Epithelial cell of proximal tubule (primary cell): ENCODE measurements around the gene VPS26A. TPM values are rescaled to one million over a fixed set of nuclear protein-coding genes. Genes with fewer than 3 reads are reported as not detected.

ENCODE experiments used
- DNase-seq: peaks from one replicate; pipeline ENCODE4 v3.0.0-alpha.2; 2011; ENCODE audit warnings: low read depth
- H3K4me3 ChIP-seq: 2 replicates; pipeline ENCODE4 v1.5.1; 2011; ENCODE audit warnings: low read depth, mild to moderate bottlenecking, low read length
- total RNA-seq: library from RNA; depleted of rRNA; stranded (reverse); fragments of >200 nt; gene quantifications from 2 replicates; pipeline ENCODE4 v1.2.3, GENCODE V29; 2015
- TF ChIP-seq, protein P1 (sequence below): conservative IDR thresholded peaks from 2 replicates; pipeline ENCODE4 v1.5.1; 2012; ENCODE audit warnings: low read depth, mild to moderate bottlenecking, low read length

VPS26A gene
- total RNA-seq, 1 donor from 2014 or later, result 23.6 TPM

DNA sequence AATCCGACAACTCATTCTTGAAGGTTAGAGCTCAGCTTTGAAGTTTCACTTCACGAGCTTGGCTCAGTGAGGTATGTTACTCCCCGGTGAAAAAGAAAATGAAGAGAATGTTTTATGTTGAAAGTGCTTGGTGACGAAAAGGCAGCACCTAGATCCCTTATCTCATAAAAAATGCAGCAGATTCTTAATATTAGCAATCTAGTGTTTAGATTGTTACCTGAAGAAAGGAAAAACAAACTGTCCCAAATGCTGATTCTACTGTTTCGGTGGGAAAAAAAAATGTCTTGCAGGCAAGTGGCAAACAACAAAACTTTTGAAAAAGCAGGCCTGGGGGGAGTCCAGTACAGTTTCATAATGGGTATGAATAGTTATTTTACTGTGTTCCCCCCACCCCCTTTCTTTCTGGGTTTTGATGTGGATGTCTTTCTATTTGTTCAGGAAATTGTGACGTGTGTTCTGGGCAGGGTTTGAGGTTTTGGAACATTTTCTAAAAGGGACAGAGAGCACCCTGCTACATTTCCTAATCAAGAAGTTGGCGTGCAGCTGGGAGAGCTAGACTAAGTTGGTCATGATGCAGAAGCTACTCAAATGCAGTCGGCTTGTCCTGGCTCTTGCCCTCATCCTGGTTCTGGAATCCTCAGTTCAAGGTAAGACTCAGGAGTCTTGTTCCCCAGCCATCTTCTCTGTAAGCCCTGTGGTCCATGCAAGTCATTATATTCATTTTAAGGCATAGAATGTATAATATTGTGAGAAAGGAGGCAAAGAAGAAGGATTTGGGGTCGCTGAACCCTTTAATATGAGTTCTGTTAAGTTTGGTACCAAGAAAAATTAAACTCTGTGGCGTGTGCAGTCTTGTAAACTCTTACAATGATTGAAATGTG, 36.1 kb upstream of the VPS26A start, which contains the start of gene SRGN:
Gene SRGN, plus strand, starts transcription at position 514 of the 881 bp plus-strand sequence. Its CDS starts 55 bp downstream, at position 569.
- TF ChIP-seq, protein P1, sequence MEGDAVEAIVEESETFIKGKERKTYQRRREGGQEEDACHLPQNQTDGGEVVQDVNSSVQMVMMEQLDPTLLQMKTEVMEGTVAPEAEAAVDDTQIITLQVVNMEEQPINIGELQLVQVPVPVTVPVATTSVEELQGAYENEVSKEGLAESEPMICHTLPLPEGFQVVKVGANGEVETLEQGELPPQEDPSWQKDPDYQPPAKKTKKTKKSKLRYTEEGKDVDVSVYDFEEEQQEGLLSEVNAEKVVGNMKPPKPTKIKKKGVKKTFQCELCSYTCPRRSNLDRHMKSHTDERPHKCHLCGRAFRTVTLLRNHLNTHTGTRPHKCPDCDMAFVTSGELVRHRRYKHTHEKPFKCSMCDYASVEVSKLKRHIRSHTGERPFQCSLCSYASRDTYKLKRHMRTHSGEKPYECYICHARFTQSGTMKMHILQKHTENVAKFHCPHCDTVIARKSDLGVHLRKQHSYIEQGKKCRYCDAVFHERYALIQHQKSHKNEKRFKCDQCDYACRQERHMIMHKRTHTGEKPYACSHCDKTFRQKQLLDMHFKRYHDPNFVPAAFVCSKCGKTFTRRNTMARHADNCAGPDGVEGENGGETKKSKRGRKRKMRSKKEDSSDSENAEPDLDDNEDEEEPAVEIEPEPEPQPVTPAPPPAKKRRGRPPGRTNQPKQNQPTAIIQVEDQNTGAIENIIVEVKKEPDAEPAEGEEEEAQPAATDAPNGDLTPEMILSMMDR, result no peak
- H3K4me3 ChIP-seq, result peak within 1 kb of the TSS; percentile 2
- DNase-seq, result no peak

DNA sequence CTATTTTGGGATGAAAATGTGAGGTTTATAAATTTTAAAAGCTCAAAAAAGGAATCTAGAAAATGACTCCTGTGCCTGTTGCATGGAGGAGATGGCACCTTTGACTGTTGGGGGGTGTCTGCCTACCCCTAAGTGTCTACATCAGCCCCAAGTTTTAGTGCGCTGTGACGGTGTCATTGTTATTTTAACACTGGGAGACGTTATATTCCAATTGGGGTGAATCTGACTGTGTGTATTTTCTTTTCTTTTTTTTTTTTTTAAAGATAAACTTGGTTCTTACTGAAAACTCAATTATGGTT, 35.6 kb upstream of the VPS26A start:
- no peak overlapping the region for H3K4me3 ChIP-seq
- DNase-seq, result no peak
- TF ChIP-seq, protein P1, result no peak

DNA sequence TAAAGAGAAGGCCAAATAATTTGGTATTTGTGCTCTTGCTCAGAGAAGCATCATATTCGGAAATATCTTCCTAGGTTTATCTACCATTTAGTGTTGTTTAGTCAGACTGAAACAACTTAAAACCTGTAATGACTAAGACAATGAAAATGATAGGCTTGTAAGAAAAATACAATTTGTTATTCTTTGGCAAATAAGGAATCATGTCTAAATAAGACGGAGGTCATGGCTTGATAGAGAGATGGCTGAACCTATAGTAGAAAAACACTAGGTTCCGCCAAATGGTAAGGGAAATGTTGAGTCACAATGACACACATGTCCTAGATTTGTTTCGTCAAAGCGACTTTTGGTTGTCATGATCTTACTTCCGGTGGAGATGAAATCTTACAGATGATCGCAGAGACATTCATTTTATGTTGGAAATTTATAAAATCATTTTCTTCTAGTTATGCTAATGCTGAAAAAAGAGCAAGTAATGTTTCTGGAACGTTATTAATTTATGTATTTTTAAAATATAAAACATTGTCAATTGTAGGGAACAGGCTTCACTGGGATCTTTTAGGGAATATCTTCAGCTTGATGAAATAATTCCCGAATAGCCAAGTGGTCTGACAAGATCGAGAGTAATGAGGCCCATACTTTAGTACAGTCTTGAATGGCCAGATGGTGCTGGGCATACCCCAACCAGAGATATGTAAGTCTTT, 35.0 kb upstream of the VPS26A start:
- H3K4me3 ChIP-seq, result no peak overlapping the region
- TF ChIP-seq, protein P1, result no peak
- no peak for DNase-seq

DNA sequence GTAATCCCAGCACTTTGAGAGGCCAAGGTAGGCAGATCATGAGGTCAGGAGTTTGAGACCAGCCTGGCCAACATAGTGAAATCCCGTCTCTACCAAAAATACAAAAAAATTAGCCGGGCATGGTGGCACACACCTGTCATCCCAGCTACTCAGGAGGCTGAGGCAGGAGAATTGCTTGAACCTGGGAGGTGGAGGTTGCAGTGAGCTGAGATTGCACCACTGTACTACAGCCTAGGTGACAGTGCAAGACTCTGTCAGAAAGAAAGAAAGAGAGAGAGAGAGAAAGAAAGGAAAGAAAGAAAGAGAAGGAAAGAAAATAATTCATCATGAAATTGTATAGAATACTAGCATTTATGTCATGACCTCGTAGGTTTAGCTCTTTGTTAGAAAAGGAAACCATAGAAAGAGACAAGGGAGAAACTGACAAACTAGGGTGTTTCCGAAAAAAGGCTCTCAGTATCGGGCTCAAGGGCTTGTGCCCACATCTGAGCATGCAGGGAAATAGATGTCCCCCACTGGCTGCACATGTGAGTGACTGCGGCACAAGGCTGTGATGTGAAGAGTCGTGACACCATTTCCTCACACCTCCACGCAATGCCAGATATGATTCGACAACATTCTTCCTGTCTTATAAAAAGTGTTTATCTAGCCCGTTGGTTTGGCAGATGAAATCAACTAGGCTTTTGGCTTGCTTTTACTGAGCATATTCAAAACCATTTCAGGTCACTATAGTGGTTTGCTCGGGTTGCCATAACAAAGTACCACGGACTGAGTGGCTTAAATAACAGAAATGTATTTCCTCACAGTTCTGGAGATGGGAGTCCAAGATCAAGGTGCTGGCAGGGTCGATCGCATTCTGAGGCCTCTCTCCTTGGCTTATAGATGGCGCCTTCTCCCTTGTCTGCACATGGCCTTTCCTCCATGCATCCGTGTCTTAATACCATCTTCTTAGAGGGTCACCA, 34.1 kb upstream of the VPS26A start:
- no peak overlapping the region for H3K4me3 ChIP-seq
- TF ChIP-seq, protein P1, result no peak
- DNase-seq, result no peak

DNA sequence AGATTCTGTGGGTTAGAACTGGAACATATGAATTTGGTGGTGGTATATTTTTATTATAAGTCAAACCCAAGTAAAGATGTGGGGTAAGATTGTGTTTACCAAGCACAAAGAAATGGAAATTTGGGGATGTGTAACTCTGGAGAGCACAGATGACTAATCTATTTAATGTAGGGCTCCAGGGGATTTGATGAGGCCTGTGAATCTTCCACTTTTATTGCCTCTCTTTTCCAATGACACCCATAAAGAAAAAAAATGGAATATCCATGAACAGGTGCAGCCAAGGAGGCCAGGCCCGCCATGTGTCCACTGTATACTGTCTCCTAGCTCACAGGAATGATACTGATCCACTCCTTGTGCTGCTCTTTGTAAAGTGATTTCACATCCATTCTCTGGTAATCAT, 33.3 kb upstream of the VPS26A start:
- no peak overlapping the region for H3K4me3 ChIP-seq
- TF ChIP-seq, protein P1, result no peak
- no peak for DNase-seq

DNA sequence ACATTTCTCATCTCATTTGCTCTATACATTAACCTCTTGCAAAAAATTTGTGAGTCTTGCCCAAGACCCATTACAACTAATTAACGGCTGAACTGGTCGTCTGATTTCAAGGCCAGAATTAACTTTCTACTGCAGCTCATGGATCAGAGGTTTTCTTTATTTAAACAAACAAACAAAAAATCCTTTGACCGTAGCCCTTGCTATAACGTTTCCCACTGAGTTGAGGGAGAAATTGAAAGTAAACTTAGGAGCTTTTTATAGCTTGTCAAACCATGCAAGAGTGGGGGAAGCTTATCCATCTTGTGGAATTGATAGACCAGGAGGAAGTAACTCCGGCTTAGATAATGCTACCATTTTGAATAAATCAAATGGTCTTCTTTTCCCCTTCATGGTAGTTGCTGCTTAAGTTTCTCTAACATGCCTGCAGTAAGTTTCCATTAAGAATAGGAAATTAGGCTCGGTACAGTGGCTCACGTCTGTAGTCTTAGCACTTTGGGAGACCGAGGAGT, 32.8 kb upstream of the VPS26A start:
- no peak overlapping the region for H3K4me3 ChIP-seq
- TF ChIP-seq, protein P1, result no peak

More for the DNA sequence above, 32.8 kb upstream of the VPS26A start:
- no peak for DNase-seq
